GM18526 (cell line): ENCODE measurements around the gene CEP295NL.

ENCODE experiments used
- POLR2A ChIP-seq: IDR thresholded peaks from 3 replicates; pipeline ENCODE4 v1.6.1; 2011; ENCODE audit not compliant: insufficient read length; ENCODE audit errors: extremely low read depth

The CEP295NL gene, protein sequence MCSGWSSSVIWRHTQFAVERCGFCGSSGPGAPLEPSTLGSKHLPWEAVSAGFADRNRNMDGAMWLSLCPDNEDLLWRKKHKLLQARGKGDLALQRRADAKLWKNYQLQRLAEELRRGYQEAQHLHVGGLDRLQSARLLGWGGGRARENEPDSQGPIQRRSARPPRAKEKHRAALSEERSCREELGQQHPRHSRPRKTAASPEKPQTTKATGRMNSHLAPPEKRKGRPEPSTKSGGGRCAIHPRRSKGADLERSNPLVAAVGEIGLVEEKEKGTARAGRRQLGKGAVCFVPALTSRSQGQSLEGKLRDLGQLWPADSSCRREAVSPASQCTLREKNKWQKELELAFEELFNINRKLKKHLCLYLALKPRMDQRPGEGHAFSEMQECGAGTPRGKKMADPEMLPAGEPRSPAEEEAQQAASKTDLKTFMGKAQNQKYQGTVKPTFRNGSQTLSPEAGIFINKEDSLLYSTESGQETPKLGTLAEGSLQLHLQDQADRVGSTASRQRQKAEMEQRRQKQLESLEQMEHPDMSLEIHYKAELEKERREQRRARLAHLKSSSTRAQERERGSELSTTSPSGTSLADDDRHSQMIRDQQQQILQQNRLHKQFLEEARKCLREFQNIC

DNA sequence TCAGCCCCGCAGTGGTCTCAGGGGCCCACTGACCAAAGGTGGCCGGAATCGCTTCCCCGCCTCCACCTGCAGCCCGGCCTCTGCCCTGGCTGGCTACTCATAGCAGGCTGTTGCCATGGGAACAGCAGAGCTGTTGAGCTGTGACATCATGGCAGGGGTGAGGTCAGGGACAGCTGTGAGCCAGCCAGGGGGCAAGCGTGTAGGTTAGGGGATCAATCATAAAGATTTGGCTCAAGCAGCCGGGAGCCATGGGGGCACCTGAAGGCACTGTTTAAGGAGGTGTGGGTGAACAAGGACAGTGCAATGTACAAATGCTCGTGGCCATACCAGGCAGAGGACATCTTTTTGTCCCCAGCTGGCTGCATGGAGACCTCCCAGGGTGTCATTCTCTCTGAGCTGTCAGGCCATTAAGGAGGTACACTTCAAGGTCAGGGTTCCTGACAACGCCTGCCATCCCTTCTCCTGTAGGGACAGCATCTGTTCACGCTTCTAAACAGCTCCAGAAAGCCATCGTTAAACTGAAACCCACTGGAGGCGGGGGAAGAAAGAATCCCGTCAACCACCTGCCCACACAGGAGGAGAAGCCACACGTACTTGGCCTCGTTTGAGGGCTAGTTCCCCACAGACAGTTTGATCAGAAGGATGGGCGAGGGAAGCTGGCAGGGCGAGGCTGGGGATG lies at the start of gene CEP295NL:
TSS of gene CEP295NL (minus strand) at position 101 of the 679 bp plus-strand sequence. CDS start 1,373 bp downstream, outside the sequence.
- no peak for TF ChIP-seq POLR2A

DNA sequence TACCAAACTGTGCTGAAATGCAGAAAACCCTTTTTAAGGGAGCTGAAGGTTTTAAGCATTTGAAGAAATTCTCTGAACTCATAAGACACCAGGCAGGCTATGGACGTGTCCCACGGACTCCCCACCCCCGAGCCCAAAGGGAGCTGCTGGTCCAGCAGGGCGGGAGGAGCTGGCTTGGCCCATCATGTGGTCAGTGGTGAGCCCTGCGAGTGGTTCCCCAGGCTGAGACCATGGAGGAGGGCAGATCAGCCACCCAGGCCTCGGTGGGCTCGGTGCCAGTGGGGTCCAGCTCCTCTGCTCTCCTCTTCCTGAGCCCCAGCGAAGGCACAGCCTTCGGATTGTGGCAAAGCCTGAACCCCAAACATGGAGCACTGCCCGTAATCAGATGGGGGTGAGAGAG lies 49.7 kb upstream of the CEP295NL start:
- no peak for TF ChIP-seq POLR2A

DNA sequence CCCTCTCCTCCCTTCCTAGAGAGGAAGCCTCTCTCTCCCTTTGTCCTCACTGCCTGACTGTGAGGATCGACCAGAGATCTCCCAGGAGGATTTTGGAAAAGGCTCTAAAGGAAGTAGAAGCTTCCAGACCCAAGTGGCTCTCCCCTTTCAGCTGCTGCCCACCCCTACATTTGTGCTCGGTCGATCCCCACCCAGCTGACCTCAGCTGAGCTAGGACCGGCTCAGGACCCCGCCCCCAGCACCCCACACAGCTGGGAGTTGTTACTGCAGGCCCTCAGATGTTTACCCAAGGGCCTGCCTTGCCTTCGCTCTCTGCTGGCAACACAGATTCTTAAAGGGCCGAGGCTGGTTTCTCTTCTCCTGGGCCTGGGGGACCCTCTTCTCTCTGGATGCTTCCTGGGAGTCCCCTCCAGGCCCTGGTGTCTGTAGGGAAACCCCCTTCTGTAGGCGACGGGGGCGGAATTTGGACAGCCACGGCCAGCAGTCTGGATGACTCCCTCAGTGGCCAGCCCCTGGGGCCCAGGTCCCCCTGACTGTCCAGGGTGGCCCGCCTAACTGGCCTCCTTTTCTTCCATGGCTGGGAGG lies 49.1 kb upstream of the CEP295NL start:
- no peak for TF ChIP-seq POLR2A

DNA sequence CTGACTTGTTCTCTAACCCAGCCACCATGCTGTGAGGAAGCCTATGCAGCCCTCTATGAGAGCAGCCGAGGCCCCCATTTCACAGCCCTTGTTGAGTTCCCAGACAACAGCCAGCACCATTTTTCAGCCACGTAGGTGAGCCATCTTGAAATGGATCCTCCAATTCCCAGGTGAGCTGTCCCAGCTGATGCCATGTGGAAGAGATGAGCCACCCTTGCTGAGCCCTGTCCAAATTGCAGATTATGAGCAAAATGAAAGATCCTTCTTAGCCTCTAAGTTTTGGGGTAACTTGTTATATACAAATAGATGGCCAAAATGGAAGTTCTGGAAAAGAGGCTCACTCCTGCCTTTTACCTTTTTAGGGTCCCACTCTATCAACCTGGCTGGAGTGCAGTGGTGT lies 47.9 kb upstream of the CEP295NL start:
- no peak for TF ChIP-seq POLR2A

DNA sequence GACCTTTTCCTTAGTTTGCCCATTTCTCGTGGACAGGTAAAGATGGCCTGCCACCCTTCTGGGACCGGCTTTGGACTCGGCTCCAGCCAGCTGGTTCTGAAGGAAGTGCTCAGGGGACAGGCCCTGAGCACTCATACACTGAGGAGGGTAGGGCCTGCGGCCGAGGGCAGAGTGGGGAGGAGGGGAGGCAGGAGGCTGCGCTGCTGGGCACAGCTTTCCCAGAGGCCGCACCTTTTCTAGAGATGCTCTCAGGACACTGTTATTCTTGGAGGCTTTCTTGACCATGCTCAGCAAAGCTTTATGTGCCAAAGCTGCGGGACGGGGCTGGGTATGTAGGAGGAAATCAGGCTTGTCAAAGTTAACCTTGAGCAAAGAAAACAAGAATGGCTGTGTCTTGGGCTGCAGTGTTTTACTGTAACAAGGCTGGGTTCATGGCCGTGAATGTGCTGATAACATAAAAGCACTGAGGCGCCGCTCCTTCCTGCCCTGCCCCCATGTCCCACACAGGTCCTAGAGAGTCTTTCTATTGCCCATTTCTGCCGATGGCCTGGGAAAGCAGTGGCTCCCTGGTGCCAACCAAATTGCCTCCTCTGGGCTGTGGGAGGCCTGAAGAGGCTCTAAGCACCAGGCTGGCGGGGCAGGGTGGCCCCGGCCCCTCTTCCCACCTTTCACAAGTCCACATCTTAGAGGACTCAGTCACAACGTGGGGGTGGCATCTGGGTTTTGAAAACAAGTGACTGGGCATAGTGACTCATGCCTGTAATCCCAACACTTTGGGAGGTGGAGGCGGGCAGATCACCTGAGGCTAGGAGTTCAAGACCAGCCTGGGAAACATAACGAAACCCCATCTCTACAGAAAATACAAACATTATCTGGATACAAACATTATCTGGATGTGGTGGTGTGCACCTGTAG lies 44.5 kb upstream of the CEP295NL start:
- TF ChIP-seq POLR2A, result no peak

DNA sequence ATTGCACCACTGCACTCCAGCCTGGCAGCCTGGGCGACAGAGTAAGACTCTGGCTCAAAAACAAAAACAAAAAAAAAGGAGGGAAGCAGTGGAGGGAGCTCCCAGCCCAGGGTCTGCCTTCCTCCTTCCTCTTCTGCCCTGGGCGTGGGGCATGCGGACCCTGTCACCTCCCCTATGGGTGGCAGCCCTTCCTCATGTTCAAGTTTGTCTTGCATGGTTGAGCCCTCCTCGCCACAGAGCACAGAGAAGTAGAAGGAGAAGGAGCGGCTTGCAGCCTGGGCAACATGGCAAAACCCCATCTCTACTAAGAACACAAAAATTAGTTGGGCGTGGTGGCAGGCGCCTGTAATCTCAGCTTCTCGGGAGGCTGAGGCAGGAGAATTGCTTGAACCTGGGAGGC lies 43.6 kb upstream of the CEP295NL start:
- TF ChIP-seq POLR2A, result no peak

DNA sequence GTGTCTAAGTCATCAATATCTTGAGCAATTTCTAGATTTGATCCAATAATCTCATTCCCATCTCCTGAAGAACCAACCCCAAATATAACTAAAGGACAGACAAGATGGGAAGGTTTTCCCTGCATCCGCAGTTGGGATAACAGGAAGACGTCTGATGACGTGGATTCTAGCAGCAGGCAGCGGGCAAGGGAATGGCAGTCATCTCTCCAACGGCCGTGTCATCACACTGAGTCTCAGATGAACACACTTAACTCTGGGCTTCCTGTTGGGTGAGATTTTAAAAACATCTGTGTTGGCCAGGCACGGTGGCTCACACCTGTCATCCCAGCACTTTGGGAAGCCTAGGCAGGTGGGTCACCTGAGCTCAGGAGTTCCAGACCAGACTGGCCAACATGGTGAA lies 43.1 kb upstream of the CEP295NL start:
- no peak for TF ChIP-seq POLR2A

DNA sequence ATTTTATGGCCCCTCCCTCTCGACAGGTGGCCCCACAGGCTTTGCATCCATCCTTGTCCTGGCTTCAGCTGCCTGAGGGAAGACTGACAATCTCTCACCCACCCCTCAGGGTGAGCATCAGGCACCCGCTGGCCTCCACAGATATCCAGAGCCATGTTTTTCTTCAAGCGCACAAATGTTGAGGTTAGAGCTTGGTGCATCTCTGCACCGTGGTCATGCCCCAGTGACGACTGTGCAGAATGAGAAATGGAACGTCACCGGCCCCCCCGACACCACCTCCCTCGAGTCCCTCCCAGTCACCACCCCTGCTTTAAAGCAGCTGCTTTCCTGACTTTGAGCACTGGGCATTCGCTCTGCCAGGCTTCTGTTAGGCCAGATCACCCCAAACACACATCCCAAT lies 42.0 kb upstream of the CEP295NL start:
- TF ChIP-seq POLR2A, result no peak

DNA sequence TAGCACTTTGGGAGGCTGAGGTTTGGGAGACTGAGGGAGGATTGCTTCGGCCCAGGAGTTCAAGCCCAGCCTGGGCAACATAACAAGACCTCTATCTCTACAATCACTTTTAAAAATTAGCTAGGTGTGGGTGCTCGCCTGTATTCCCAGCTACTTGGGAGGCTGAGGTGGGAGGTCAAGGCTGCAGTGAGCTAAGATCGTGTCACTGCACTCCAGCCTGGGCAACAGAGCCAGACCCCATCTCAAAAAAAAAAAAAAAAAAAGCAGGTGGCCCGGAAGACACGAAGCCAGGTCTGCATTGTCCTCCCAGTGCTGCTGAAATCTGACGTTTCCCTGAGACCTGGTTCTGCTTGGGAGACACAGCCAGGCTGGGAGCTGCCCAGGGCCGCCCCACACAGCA lies 41.0 kb upstream of the CEP295NL start:
- no peak for TF ChIP-seq POLR2A

DNA sequence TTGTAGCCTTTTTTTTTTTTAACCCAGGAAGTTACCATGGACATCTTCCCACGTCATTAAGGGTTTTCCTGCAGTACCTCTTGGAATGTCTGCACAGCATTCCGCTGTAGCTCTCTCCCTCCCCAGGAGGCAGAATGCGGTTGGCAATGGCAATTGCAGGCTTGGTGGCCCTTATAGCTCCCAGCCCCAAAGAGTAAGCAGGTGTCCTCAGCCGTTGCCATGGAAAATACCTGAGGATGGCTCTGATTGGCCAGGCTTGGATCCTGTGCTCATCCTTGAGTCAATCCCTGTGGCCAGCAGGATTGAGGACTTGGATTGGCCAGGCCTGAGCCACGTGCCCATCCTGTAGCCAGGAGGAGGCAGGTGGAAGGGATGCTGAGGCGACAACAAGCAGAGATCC lies 37.7 kb upstream of the CEP295NL start:
- TF ChIP-seq POLR2A, result no peak

DNA sequence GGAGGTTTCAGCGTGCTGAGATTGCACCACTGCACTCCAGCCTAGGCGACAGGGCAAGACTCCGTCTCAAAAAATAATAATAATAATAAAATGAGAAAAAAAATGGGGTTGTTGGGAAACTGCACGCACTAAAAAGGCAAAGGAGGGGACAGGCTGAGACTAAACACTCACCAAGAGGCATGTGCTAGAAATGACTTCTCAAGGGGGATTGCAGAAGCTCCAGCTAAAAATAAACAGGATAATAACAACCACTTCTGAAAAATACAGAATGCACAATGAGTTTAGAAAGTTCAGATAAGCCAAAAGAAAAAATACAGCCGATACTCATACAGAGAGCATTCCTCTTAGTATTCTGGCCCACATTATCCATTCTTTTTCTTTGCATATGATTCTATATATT lies 37.3 kb upstream of the CEP295NL start:
- no peak for TF ChIP-seq POLR2A

DNA sequence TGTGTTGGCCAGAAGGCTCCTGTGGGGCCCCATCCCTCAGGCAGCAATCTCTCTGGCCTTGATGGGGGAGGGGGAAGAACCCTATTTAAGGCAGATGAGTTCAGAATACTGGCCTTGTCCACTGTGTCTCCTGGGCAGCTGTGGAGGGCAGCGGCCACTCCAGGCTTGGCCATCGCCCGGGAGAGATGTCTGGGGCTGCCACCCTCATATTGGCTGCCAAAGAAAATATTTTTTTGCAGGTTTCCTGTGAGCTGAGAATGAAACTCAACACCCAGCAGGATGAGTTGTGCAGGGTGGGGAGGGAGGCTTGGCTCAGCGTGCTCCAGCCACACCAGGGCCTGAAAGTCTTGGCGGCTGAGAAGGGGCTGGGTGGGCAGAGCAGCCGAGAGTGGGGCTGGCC lies 36.6 kb upstream of the CEP295NL start:
- no peak for TF ChIP-seq POLR2A

DNA sequence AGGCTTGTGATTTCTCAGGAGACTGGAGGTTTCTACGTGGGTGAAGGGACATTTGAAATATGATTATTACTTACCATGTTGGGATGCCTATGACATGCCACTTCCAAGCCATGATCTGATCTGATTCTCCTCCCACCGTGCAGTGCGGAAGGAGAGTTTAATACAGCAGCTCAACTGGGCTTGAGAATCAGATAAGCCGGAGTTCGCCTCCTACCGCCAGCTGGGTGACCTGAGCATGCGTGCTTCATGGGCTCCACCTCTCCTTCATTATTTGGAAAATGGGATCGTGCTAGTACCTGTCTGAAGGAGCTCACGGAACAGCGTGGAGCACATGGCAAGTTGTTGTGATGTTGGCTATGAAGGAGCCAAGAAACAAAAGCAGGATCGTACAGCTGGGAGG lies 34.6 kb upstream of the CEP295NL start:
- TF ChIP-seq POLR2A, result no peak

DNA sequence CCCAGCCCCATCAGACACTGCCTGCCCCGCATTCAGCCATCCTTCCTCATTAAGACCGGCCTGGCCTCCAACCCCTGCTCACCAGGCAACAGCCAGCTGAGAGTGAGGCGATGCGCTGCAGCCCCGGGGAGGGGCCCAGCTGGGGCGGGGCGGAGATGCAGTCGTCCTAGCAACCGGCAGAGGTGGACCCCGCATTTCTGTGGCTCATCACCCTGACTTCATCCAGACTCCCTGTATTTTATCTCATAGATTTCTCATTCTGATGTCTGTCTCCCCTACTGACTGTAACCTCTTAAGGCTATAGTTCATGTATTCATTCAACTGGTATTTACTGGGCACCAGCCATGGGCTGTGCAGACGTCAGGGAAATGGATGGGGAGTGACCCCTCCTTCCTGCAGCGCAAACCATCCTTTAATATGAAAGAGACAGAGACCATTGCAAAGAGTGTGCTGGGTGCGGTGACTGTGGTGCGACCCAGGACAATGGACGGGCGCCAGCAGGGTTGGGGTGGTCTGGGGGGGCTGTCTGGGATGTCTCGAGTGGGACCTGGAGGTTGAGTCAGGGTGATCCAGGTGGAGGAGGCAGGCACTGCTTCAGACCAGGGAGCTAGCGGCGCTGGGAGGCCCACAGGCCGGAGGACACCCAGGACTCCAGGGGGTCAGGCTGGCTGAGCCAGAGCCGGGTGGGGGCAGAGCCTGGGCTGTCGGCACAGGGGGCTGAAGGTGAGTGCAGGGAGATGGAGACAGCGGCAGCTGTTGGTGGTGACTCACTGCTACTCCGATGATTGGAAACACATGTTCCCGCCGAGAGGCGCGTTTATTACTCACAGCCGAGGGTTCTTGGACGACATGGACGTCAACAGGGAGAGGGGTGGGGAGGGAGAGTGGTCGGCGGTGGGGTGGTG lies 32.7 kb upstream of the CEP295NL start:
- TF ChIP-seq POLR2A, result no peak
